Peyer's patch (tissue), 4 donors: ENCODE results near the gene ZNF654. TPM values are rescaled to one million over a fixed set of nuclear protein-coding genes. Genes with fewer than 3 reads are reported as not detected.
A peak's percentile ranks its signal among the peaks of the same experiment; 100 is the strongest.

Experiments
- DNase-seq, 3 donors: peaks; one replicate each; pipeline ENCODE4 v3.0.0-alpha.2; 2017 to 2019
- H3K27ac ChIP-seq, 4 donors: fragments of 200-600 bp; sonication (generic); one replicate each; pipeline ENCODE4 v1.5.1; 2016 to 2019
- H3K27me3 ChIP-seq, 2 donors: fragments of 200-600 bp; sonication (generic); one replicate each; pipeline ENCODE4 v1.5.1; 2019
- H3K36me3 ChIP-seq, 3 donors: fragments of 200-600 bp; sonication (generic); one replicate each; pipeline ENCODE4 v1.5.1; 2016 to 2019
- H3K4me1 ChIP-seq, 4 donors: fragments of 200-600 bp; sonication (generic); one replicate each; pipeline ENCODE4 v1.5.1; 2016 to 2019
- H3K4me3 ChIP-seq, 4 donors: fragments of 200-600 bp; sonication (generic); 1 replicate in 3 of 4; 2 replicates in 1 of 4; pipeline ENCODE4 v1.5.1; 2016 to 2019; ENCODE audit warnings: mild to moderate bottlenecking in 1 of 4
- H3K9me3 ChIP-seq, 4 donors: fragments of 200-600 bp; sonication (generic); one replicate each; pipeline ENCODE4 v1.5.1; 2016 to 2019; ENCODE audit warnings: mild to moderate bottlenecking in 1 of 4
- POLR2A ChIP-seq, 2 donors: fragments of 450-650 bp; IDR thresholded peaks; one replicate each; pipeline ENCODE4 v1.5.1; 2017; ENCODE audit warnings: antibody characterized with exemption in 2 of 2, mild to moderate bottlenecking in 2 of 2, moderate library complexity in 2 of 2
- total RNA-seq, 4 donors: library from RNA; depleted of rRNA; stranded (reverse); fragments of >200 nt; gene quantifications; one replicate each; pipeline ENCODE4 v1.1.0, GENCODE V29; 2016
- TF ChIP-seq, protein P1 (sequence below), 6 experiments: fragments of 450-650 bp in 4 of 6; fragments of 200-600 bp in 2 of 6; sonication (generic) in 1 of 6; IDR thresholded peaks; one replicate each; pipeline ENCODE4 v1.5.1; 2017 to 2019; ENCODE audit warnings: antibody characterized with exemption in 6 of 6, mild to moderate bottlenecking in 3 of 6, moderate library complexity in 1 of 6

ZNF654 gene
- total RNA-seq, 4 donors from 2014 or later, result 10.7 to 27.3 (median 15.0) TPM

- no peaks in the 10 kb centered on the region for H3K36me3 ChIP-seq
- no peak overlapping the region for H3K27ac ChIP-seq
- no peak overlapping the region for H3K4me3 ChIP-seq
- DNase-seq, result no peak
- H3K27me3 ChIP-seq, result no peaks in the 10 kb centered on the region
- H3K9me3 ChIP-seq, result no peaks in the 10 kb centered on the region
- TF ChIP-seq, protein P1, sequence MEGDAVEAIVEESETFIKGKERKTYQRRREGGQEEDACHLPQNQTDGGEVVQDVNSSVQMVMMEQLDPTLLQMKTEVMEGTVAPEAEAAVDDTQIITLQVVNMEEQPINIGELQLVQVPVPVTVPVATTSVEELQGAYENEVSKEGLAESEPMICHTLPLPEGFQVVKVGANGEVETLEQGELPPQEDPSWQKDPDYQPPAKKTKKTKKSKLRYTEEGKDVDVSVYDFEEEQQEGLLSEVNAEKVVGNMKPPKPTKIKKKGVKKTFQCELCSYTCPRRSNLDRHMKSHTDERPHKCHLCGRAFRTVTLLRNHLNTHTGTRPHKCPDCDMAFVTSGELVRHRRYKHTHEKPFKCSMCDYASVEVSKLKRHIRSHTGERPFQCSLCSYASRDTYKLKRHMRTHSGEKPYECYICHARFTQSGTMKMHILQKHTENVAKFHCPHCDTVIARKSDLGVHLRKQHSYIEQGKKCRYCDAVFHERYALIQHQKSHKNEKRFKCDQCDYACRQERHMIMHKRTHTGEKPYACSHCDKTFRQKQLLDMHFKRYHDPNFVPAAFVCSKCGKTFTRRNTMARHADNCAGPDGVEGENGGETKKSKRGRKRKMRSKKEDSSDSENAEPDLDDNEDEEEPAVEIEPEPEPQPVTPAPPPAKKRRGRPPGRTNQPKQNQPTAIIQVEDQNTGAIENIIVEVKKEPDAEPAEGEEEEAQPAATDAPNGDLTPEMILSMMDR (IDR thresholded peaks at IDR 0.05), result no peak
- no peak for TF ChIP-seq POLR2A (IDR thresholded peaks at IDR 0.05)
- H3K4me1 ChIP-seq, result no peaks in the 10 kb centered on the region
Measured at GRCh38 chr3:88044411-88044810, 14.6 kb upstream of the ZNF654 start.

DNA sequence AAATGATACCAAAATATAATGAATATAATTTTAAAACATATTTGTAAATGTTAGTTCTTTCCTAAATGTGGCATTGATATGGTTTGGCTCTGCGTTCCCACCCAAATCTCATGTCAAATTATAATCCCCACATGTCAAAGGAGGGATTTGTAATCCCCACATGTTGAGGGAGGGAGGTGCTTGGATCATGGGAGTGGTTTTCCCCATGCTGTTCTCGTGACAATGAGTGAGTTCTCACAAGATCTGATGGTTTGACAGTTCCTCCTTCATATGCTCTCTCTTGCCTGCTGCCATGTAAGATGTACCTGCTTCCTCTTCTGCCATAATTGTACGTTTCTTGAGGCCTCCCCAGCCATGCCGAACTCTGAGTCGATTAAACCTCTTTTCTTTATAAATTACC, 12.3 kb upstream of the ZNF654 start:
- Histone ChIP-seq H3K4me3 (no peak overlapping the region), H3K27ac (no peak overlapping the region), H3K36me3 (no peaks in the 10 kb centered on the region), H3K9me3 (no peaks in the 10 kb centered on the region), H3K27me3 (no peaks in the 10 kb centered on the region), H3K4me1 (no peaks in the 10 kb centered on the region)
- TF ChIP-seq, protein P1 (IDR thresholded peaks at IDR 0.05), result no peak
- no peak for TF ChIP-seq POLR2A (IDR thresholded peaks at IDR 0.05)
- DNase-seq, result no peak

- H3K9me3 ChIP-seq, result no peaks in the 10 kb centered on the region
- DNase-seq, result no peak
- peaks cover 0 to 16% (median 0%) of the 10 kb centered on the region in 3 donors for H3K36me3 ChIP-seq
- no peaks in the 10 kb centered on the region for H3K27me3 ChIP-seq
- TF ChIP-seq POLR2A (IDR thresholded peaks at IDR 0.05), result no peak
- TF ChIP-seq, protein P1 (IDR thresholded peaks at IDR 0.05), result no peak
- peaks cover 0 to 42% (median 3%) of the 10 kb centered on the region in 4 donors for H3K4me1 ChIP-seq
- peak overlapping the region; percentile 90 to 98 (median 96) for H3K27ac ChIP-seq
- peak overlapping the region; percentile 92 to 98 (median 95) for H3K4me3 ChIP-seq
Measured at GRCh38 chr3:88057630-88058305, 1.3 kb upstream of the ZNF654 start.

DNA sequence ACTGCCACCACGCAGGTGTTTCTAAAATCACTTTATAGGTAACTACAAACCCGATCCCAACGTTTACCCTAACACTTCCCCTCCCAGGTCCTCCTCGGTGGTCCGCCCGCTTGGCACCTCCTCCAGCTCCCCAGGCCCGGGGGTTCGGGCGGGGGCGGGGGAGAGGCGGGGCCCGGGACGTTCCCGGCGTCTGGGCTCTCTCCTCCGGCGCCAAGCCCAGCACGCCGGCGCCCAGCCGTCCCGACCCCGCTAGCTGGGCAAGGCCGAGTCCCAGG, 812 bp upstream of the ZNF654 start:
- peak overlapping the region; percentile 92 to 98 (median 95) for H3K4me3 ChIP-seq
- no peak for DNase-seq
- no peaks in the 10 kb centered on the region for H3K27me3 ChIP-seq
- H3K9me3 ChIP-seq, result no peaks in the 10 kb centered on the region
- peaks cover 0 to 16% (median 0%) of the 10 kb centered on the region in 3 donors for H3K36me3 ChIP-seq
- H3K27ac ChIP-seq, result peak overlapping the region; percentile 90 to 98 (median 96)
- TF ChIP-seq POLR2A (IDR thresholded peaks at IDR 0.05), result no peak
- TF ChIP-seq, protein P1 (IDR thresholded peaks at IDR 0.05), result no peak
- H3K4me1 ChIP-seq, result peaks cover 0 to 42% (median 3%) of the 10 kb centered on the region in 4 donors

- H3K4me1 ChIP-seq, result peaks cover 0 to 45% (median 3%) of the 10 kb centered on the region in 4 donors
- peak in 1 of 3 donors; percentile 24 for DNase-seq
- TF ChIP-seq, protein P1 (IDR thresholded peaks at IDR 0.05), result no peak
- no peak for TF ChIP-seq POLR2A (IDR thresholded peaks at IDR 0.05)
Measured at GRCh38 chr3:88059380-88060170, 520 bp downstream of the ZNF654 start.

More at GRCh38 chr3:88059380-88060170, 520 bp downstream of the ZNF654 start:
- Histone ChIP-seq H3K27ac (peak overlapping the region; percentile 90 to 98 (median 96)), H3K9me3 (no peaks in the 10 kb centered on the region), H3K27me3 (no peaks in the 10 kb centered on the region), H3K4me3 (peak overlapping the region; percentile 92 to 98 (median 95)), H3K36me3 (peaks cover 0 to 15% (median 0%) of the 10 kb centered on the region in 3 donors)
